Cardiac muscle cell (in vitro differentiated cells and primary cell): ENCODE measurements around the gene AHRR. TPM values are rescaled to one million over a fixed set of nuclear protein-coding genes. Genes with fewer than 3 reads are reported as not detected.

ENCODE experiments used
- DNase-seq, 2 donors: peaks; one replicate each; pipeline versions ENCODE4 v3.0.0 to v3.0.0-alpha.2; 2010 to 2017; ENCODE audit warnings: low read depth in 1 of 2, low spot score in 1 of 2
- H3K27ac ChIP-seq: fragments of 200-600 bp; sonication (generic); 2 replicates; pipeline ENCODE4 v1.5.1; 2016
- H3K27me3 ChIP-seq: fragments of 200-600 bp; sonication (generic); 2 replicates; pipeline ENCODE4 v1.6.0; 2016; ENCODE audit warnings: control low read depth
- H3K36me3 ChIP-seq: fragments of 200-600 bp; sonication (generic); 2 replicates; pipeline ENCODE4 v1.5.1; 2016; ENCODE audit warnings: control low read depth
- H3K4me1 ChIP-seq: fragments of 200-600 bp; sonication (generic); 2 replicates; pipeline ENCODE4 v1.8.1; 2017; ENCODE audit warnings: low read depth, mild to moderate bottlenecking, mixed run types
- H3K4me3 ChIP-seq: fragments of 200-600 bp; sonication (generic); 2 replicates; pipeline ENCODE4 v1.5.1; 2016; ENCODE audit warnings: mild to moderate bottlenecking
- H3K9me3 ChIP-seq: fragments of 200-600 bp; sonication (generic); 2 replicates; pipeline ENCODE4 v1.5.1; 2017; ENCODE audit warnings: low read depth, mild to moderate bottlenecking, control low read depth
- polyA plus RNA-seq: library from polyadenylated mRNA; unstranded; fragments of >200 nt; fragmentation: Nextera tagmentation; extraction: Ambion mirVana; gene quantifications from 2 replicates; pipeline ENCODE4 v1.2.1, GENCODE V29; 2016
- total RNA-seq: library from RNA; depleted of rRNA; stranded (reverse); fragments of >200 nt; gene quantifications from 2 replicates; pipeline ENCODE4 v1.2.3, GENCODE V29; 2016
- TF ChIP-seq, protein P1 (sequence below): IDR thresholded peaks from 2 replicates; pipeline ENCODE4 v1.5.1; 2012; ENCODE audit warnings: low read depth, mild to moderate bottlenecking, low read length

The AHRR gene
- total and polyA plus RNA-seq, 2 experiments from 2014 or later = 0.99 to 1.4 TPM

DNA sequence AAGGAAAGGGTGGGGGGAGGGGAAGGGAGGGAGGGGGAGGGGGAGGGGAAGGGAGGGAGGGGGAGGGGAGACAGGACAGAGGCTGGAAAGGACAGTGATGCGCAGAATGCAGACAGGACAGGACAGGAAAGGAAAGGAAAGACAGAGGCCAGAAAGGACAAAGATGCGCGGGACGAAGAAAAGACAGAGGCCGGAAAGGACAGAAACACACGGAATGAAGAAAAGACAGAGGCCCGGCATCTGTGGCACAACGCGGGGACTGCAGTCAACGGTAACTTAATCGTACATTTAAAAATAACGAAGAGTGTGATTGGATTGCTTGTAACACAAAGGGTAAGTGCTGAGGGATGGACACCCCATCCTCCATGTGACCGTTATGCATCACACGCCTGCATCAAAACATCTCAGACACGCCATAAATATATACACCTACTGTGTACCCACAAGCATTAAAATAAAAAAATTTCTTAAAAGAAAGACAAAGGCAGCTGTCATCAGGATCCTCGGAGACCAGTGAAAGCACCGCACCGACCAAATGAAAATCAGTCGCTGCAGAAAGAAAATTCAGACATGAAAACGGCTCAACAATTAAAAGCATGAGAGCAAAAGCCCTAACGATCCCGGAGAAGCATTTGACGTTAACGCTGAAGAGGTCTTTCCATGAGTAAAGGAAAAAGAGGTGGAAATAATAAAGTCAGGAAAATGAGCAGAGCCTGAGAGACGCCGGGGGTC lies 68.5 kb downstream of the AHRR start:
- Histone ChIP-seq H3K27ac (no peak overlapping the region), H3K36me3 (no peaks in the 10 kb centered on the region), H3K4me3 (no peak overlapping the region), H3K9me3 (no peaks in the 10 kb centered on the region), H3K27me3 (no peaks in the 10 kb centered on the region), H3K4me1 (peaks cover 4% of the 10 kb centered on the region)
- TF ChIP-seq, protein P1, sequence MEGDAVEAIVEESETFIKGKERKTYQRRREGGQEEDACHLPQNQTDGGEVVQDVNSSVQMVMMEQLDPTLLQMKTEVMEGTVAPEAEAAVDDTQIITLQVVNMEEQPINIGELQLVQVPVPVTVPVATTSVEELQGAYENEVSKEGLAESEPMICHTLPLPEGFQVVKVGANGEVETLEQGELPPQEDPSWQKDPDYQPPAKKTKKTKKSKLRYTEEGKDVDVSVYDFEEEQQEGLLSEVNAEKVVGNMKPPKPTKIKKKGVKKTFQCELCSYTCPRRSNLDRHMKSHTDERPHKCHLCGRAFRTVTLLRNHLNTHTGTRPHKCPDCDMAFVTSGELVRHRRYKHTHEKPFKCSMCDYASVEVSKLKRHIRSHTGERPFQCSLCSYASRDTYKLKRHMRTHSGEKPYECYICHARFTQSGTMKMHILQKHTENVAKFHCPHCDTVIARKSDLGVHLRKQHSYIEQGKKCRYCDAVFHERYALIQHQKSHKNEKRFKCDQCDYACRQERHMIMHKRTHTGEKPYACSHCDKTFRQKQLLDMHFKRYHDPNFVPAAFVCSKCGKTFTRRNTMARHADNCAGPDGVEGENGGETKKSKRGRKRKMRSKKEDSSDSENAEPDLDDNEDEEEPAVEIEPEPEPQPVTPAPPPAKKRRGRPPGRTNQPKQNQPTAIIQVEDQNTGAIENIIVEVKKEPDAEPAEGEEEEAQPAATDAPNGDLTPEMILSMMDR = no peak
- DNase-seq = no peak

DNA sequence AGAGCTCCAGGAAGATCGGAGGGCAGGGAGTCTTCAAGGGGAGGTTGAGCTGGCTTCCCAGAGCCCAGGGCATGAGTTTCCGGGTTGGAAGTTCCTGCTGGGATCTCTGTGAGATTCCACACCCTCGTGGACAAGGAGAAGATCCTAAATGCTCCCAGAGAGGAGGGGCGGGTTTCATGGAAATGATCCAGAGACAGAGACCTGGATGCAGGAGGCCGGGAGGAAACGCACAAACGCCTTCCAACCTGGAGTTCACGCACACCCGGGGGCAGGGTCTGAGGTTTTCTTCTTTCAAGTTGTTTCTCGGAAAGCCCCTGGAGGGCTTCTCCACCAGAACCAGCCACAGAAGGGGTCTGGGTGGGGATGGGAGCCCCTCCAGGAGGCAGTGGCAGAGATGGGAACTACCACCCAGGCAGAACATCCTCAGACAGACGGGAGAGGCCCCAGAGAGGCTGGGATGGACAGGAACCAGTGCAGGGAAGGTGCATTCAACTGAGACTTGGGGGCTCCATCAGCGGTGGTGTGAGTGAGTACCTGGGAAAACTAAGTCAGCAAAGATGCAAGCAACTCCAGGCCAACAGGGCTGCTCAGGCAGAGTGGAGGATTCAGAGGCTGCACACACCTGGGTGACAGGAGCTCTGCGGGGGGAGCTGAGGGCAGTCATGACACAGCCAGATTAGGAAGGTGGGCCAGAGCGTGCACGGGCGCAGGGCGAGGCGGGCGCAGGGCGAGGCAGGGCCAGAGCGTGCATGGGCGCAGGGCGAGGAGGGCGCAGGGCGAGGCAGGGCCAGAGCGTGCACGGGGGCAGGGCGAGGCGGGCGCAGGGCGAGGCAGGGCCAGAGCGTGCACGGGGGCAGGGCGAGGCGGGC lies 69.3 kb downstream of the AHRR start:
- H3K4me1 ChIP-seq = peaks cover 4% of the 10 kb centered on the region
- H3K27ac ChIP-seq = no peak overlapping the region
- TF ChIP-seq, protein P1 = no peak
- H3K9me3 ChIP-seq = no peaks in the 10 kb centered on the region
- no peaks in the 10 kb centered on the region for H3K36me3 ChIP-seq
- no peak overlapping the region for H3K4me3 ChIP-seq
- DNase-seq = no peak
- no peaks in the 10 kb centered on the region for H3K27me3 ChIP-seq

DNA sequence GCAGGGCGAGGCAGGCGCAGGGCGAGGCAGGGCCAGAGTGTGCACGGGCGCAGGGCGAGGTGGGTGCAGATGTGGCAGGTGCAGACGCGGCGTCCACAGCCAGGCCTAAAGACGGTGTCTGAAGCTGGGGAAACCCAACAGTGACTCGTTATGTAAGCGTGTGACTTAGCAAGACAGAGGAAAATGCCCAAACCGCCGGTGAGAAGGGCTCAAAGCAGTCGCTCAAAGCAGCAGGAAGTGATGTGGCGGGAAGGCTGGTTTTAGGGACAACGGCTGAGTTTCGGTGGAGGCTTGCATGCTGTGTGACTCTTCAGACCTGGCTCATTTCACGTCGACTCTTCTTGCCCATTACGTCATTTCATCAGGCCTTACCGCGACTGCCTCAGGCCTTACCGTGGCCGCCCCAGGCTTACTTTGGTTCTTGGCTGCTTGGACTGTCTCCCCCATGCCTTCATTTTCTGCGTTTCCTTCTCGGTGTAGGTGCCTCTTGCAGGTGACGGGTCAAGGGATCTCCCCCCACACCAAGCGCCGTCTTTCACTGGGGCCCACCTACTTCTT lies 71.0 kb downstream of the AHRR start:
- DNase-seq = no peak
- Histone ChIP-seq H3K27me3 (no peaks in the 10 kb centered on the region), H3K27ac (no peak overlapping the region), H3K4me3 (no peak overlapping the region), H3K9me3 (no peaks in the 10 kb centered on the region), H3K36me3 (no peaks in the 10 kb centered on the region), H3K4me1 (peaks cover 4% of the 10 kb centered on the region)
- TF ChIP-seq, protein P1 = no peak

DNA sequence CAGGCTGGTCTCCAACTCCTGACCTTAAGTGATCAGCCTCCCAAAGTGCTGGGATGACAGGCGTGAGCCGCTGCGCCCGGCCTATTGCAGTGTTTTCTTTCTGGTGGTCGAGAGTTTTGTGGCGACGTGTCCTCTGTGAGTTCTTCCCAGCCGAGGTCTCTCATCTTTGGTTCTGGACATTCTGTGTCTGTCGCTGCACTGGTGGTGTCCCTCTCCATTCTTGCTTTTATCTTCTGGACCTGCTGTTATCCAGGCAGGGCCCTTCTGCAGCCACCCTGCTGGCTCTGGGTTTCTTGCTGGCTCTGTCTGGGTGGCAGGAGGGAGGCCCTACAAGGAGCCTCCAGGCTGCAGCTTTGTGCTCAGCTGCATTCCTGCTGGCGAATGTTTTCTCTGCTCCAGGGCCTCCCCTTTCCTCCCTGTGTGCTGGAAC lies 72.3 kb downstream of the AHRR start:
- no peaks in the 10 kb centered on the region for H3K36me3 ChIP-seq
- no peaks in the 10 kb centered on the region for H3K27me3 ChIP-seq
- peaks cover 4% of the 10 kb centered on the region for H3K4me1 ChIP-seq
- TF ChIP-seq, protein P1 = no peak
- H3K4me3 ChIP-seq = no peak overlapping the region
- no peaks in the 10 kb centered on the region for H3K9me3 ChIP-seq
- H3K27ac ChIP-seq = no peak overlapping the region
- DNase-seq = peak; percentile 20 to 29

DNA sequence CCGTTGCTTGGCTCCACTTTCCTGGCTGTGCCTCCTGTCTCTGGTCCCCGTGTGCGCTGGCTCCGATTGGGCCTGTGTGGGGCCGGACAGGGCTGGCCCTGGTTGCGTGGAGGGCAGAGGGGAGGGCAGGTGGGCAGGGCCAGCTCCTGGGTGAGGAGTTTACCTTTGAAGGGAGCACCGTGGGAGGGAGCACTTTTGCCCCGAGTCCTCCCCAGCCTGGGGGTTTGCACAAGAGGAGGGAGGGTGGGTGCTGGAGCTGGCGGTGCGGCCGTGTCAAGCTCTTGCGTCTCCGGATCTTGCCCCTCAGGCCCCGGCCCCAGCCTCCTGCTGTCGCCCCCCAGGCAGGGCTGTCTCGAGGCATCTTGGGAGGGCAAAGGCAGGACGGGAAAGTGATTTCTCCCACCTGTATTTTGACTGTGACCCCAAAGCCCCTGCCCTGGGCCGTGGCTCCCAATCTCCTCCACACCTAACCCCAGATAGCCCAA lies 73.2 kb downstream of the AHRR start:
- peaks cover 8% of the 10 kb centered on the region for H3K4me1 ChIP-seq
- H3K27ac ChIP-seq = no peak overlapping the region
- no peak overlapping the region for H3K4me3 ChIP-seq
- DNase-seq = no peak
- TF ChIP-seq, protein P1 = no peak
- no peaks in the 10 kb centered on the region for H3K27me3 ChIP-seq
- H3K9me3 ChIP-seq = no peaks in the 10 kb centered on the region
- no peaks in the 10 kb centered on the region for H3K36me3 ChIP-seq
